GM15510 (cell line): ENCODE measurements around the gene SLC35F3.

Experiments used
- POLR2A ChIP-seq: IDR thresholded peaks from 3 replicates; pipeline ENCODE4 v1.6.1; 2011; ENCODE audit warnings: borderline replicate concordance; ENCODE audit not compliant: insufficient read length; ENCODE audit errors: extremely low read depth

SLC35F3 gene

GRCh38 chr1:234315091-234315541 is 410.6 kb downstream of the SLC35F3 start:
- TF ChIP-seq POLR2A = no peak

- no peak for TF ChIP-seq POLR2A
Measured at GRCh38 chr1:234315588-234315987, 411.1 kb downstream of the SLC35F3 start.

GRCh38 chr1:234316486-234316885 is 412.0 kb downstream of the SLC35F3 start:
- no peak for TF ChIP-seq POLR2A

GRCh38 chr1:234316937-234317336 is 412.5 kb downstream of the SLC35F3 start:
- TF ChIP-seq POLR2A = no peak

- TF ChIP-seq POLR2A = no peak
Measured at GRCh38 chr1:234320069-234320468, 415.6 kb downstream of the SLC35F3 start.

- TF ChIP-seq POLR2A = no peak
Measured at GRCh38 chr1:234320549-234320948, 416.1 kb downstream of the SLC35F3 start.

- TF ChIP-seq POLR2A = no peak
Measured at GRCh38 chr1:234321231-234321630, 416.8 kb downstream of the SLC35F3 start.

GRCh38 chr1:234322097-234322496 is 417.6 kb downstream of the SLC35F3 start:
- TF ChIP-seq POLR2A = no peak

- TF ChIP-seq POLR2A = no peak
Measured at GRCh38 chr1:234322979-234323378, 418.5 kb downstream of the SLC35F3 start.

- TF ChIP-seq POLR2A = no peak
Measured at GRCh38 chr1:234324821-234325220, 420.3 kb downstream of the SLC35F3 start.

- TF ChIP-seq POLR2A = no peak
Measured at GRCh38 chr1:234325878-234326496, 421.5 kb downstream of the SLC35F3 start.

GRCh38 chr1:234326497-234327366 is 422.3 kb downstream of the SLC35F3 start:
- TF ChIP-seq POLR2A = no peak

GRCh38 chr1:234327577-234328164 is 423.2 kb downstream of the SLC35F3 start:
- TF ChIP-seq POLR2A = no peak

GRCh38 chr1:234330843-234331215 is 426.4 kb downstream of the SLC35F3 start:
- no peak for TF ChIP-seq POLR2A

GRCh38 chr1:234331507-234331906 is 427.0 kb downstream of the SLC35F3 start:
- TF ChIP-seq POLR2A = no peak
